ENCODE results near the gene ZFR.

GRCh38 chr5:32443541-32444430, 754 bp downstream of the ZFR start:
- TF ChIP-seq CTCF (IDR thresholded peaks at IDR 0.05) (no peak), RCOR1 (IDR thresholded peaks at IDR 0.05; ENCODE audit: low read length) (no peak)
